ENCODE results near the gene KCND3.

DNA sequence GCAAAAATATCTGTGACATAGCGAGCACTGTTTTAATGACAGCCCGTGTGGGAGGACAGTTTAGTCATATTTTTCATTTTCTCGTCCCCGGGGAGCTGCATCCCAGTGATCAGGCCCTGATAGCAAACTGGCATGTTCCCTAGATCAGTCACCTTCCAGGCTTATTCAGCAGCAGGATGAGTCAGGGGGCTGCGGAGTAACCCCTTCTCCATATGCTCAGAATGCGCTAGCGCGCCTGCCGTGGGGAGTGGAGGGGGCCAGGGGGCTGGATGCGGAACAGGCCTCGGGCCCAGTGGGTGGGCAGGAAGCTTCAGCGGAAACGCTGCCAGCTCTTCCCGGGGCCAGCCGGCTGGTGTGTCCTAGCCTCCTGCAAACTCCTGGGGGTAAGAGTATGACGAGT, 94.0 kb downstream of the KCND3 start:
- no peak for TF ChIP-seq EZH2 (IDR thresholded peaks at IDR 0.05; ENCODE audit: borderline replicate concordance, low read length)
- TF ChIP-seq, protein P1, sequence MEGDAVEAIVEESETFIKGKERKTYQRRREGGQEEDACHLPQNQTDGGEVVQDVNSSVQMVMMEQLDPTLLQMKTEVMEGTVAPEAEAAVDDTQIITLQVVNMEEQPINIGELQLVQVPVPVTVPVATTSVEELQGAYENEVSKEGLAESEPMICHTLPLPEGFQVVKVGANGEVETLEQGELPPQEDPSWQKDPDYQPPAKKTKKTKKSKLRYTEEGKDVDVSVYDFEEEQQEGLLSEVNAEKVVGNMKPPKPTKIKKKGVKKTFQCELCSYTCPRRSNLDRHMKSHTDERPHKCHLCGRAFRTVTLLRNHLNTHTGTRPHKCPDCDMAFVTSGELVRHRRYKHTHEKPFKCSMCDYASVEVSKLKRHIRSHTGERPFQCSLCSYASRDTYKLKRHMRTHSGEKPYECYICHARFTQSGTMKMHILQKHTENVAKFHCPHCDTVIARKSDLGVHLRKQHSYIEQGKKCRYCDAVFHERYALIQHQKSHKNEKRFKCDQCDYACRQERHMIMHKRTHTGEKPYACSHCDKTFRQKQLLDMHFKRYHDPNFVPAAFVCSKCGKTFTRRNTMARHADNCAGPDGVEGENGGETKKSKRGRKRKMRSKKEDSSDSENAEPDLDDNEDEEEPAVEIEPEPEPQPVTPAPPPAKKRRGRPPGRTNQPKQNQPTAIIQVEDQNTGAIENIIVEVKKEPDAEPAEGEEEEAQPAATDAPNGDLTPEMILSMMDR (IDR thresholded peaks at IDR 0.05; ENCODE audit: low read length) = no peak
